Measurements from ENCODE around the gene SLC17A5. TPM values are rescaled to one million over a fixed set of nuclear protein-coding genes. Genes with fewer than 3 reads are reported as not detected.
"Not testable (repeated sequence)": the region's sequence is repeated elsewhere in the genome, so short reads cannot be mapped to it uniquely, and the experiment has no call there.

The SLC17A5 gene
- total RNA-seq, 2 donors from 2014 or later = 6.6 to 9.2 TPM

DNA sequence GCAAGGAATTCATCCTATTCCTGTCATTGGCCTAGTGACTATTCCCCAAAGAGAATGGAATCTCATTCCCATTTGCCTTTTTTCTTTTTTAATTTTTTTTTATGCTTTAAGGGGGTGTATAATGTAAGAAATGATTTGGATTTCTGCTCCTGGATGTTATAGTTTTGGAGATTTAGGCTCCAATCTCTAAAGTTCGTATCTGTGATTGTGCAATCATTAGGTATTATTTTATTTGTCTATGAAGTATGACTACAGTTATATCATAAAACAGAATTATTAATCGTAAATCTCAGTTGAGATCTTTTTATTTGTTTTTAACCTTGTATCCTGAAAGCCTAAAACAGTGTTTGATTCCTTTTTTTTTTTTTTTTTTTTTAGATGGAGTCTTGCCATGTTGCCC, 91.2 kb downstream of the SLC17A5 start:
- Mint-ChIP-seq H3K4me1 (peaks cover 3% of the 10 kb centered on the region), H3K36me3 (ENCODE audit: low read depth) (no peaks in the 10 kb centered on the region), H3K27ac (no peak overlapping the region), H3K27me3 (no peaks in the 10 kb centered on the region), H3K4me3 (no peak overlapping the region)
- ATAC-seq = no peak
- no peak for DNase-seq
- H3K9me3 ChIP-seq (ENCODE audit: control insufficient read depth, low read length, poor library complexity, severe bottlenecking) = no peaks in the 10 kb centered on the region

GRCh38 chr6:73560853-73561407, 92.9 kb downstream of the SLC17A5 start:
- H3K9me3 ChIP-seq (ENCODE audit: control insufficient read depth, low read length, poor library complexity, severe bottlenecking) = no peaks in the 10 kb centered on the region
- peaks cover 3% of the 10 kb centered on the region for H3K4me1 Mint-ChIP-seq
- no peaks in the 10 kb centered on the region for H3K27me3 Mint-ChIP-seq
- H3K36me3 Mint-ChIP-seq (ENCODE audit: low read depth) = no peaks in the 10 kb centered on the region
- ATAC-seq (no peak), DNase-seq (no peak)
- H3K27ac Mint-ChIP-seq = no peak overlapping the region
- no peak overlapping the region for H3K4me3 Mint-ChIP-seq

DNA sequence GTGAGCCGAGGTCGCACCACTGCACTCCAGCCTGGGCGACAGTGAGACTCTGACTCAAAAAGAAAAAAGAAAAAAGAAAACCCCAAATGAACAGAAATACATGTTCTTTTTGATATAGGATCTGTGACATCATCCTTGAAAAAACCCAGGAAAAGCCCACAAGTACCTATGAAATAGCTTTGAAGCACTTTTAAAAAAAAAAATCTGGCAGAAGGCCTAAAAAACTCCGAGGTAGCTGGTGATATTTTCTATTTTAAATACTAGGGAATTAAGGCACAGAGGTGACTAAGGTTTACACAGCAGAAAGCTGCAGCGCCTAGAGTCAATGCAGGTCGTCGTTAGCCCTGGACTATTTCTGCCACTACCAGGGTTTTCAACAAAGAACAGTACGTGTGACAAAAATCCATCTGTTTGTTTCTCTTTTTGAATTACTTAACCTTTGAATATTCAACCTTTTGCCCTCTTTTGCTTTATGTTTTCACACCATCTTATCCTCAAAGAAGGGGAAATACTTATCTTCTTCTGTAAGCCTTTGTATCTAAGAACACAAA, 93.5 kb downstream of the SLC17A5 start:
- no peaks in the 10 kb centered on the region for H3K36me3 Mint-ChIP-seq (ENCODE audit: low read depth)
- no peaks in the 10 kb centered on the region for H3K27me3 Mint-ChIP-seq
- no peaks in the 10 kb centered on the region for H3K9me3 ChIP-seq (ENCODE audit: control insufficient read depth, low read length, poor library complexity, severe bottlenecking)
- ATAC-seq (no peak), DNase-seq (no peak)
- H3K4me3 Mint-ChIP-seq = no peak overlapping the region
- peaks cover 3% of the 10 kb centered on the region for H3K4me1 Mint-ChIP-seq
- H3K27ac Mint-ChIP-seq = no peak overlapping the region

DNA sequence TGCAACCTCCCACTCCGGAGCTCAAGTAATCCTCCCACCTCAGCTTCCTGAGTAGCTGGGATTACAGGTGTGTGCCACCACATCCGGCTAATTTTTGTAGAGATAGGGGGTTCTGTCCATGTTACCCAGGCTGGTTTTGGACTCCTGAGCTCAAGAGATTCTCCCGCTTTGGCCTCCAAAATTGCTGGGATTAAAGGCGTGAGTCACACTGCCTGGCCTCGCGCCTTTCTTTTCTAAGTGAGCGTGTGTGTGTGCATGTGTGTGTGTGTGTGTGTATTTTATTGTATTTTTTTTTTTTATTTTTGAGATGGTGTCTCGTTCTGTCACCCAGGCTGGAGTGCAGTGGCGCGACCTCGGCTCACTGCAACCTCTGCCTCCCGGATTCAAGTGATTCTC, 94.4 kb downstream of the SLC17A5 start:
- not testable (repeated sequence) for H3K36me3 Mint-ChIP-seq (ENCODE audit: low read depth); H3K27ac Mint-ChIP-seq

GRCh38 chr6:73558624-73559398, 95.0 kb downstream of the SLC17A5 start:
- Mint-ChIP-seq H3K36me3 (ENCODE audit: low read depth) (no peaks in the 10 kb centered on the region), H3K4me3 (no peak overlapping the region), H3K4me1 (peaks cover 3% of the 10 kb centered on the region), H3K27ac (no peak overlapping the region), H3K27me3 (no peaks in the 10 kb centered on the region)
- no peak for ATAC-seq
- H3K9me3 ChIP-seq (ENCODE audit: control insufficient read depth, low read length, poor library complexity, severe bottlenecking) = no peaks in the 10 kb centered on the region
- no peak for DNase-seq

More for the DNA sequence above, 94.4 kb downstream of the SLC17A5 start:
- H3K4me1 Mint-ChIP-seq; ATAC-seq; H3K27me3 Mint-ChIP-seq; H3K4me3 Mint-ChIP-seq; H3K9me3 ChIP-seq (ENCODE audit: control insufficient read depth, low read length, poor library complexity, severe bottlenecking); DNase-seq: not testable (repeated sequence)

DNA sequence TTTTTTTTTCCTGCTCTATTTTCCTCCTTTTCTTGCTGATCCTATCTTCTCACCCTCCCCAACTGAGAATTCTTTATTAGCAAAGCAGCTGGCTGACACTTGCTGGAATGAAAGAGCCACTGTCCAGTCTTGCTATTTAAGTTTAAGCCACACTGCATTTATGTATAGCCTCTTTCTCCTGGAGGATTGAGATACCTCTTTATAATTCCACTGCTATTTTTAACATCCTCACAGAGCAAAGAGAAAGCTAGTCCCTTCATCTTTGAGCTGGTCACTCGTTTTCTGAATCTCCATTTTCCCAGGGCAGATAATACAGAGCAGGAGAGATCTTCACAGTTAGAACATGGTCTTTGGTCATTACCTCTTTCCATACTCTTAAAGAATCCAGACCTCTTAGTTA, 97.0 kb downstream of the SLC17A5 start:
- no peak for ATAC-seq
- no peak for DNase-seq
- no peaks in the 10 kb centered on the region for H3K36me3 Mint-ChIP-seq (ENCODE audit: low read depth)
- H3K9me3 ChIP-seq (ENCODE audit: control insufficient read depth, low read length, poor library complexity, severe bottlenecking) = no peaks in the 10 kb centered on the region
- H3K4me3 Mint-ChIP-seq = no peak overlapping the region
- H3K27me3 Mint-ChIP-seq = no peaks in the 10 kb centered on the region
- peak overlapping the region; percentile 39 for H3K27ac Mint-ChIP-seq
- H3K4me1 Mint-ChIP-seq = peaks cover 3% of the 10 kb centered on the region

DNA sequence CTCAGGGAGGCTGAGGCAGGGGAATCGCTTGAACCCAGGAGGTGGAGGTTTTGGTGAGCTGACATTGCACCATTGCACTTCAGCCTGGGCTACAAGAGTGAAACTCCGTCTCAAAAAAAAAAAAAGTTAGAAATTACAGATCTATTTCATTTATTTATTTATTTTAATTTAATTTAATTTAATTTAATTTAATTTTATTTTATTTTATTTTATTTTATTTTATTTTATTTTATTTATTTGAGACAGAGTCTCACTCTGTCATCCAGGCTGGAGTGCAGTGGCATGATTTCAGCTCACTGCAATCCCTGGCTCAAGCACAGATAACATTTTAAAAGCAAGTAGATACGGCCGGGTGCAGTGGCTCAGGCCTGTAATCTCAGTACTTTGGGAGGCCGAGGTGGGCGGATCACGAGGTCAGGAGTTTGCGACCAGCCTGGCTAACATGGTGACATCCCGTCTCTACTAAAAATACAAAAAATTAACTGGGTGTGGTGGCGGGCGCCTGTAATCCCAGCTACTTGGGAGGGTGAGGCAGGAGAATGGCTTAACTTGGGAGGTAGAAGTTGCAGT, 98.3 kb downstream of the SLC17A5 start:
- H3K27me3 Mint-ChIP-seq; H3K9me3 ChIP-seq (ENCODE audit: control insufficient read depth, low read length, poor library complexity, severe bottlenecking); H3K4me3 Mint-ChIP-seq; H3K4me1 Mint-ChIP-seq; DNase-seq; H3K27ac Mint-ChIP-seq; H3K36me3 Mint-ChIP-seq (ENCODE audit: low read depth); ATAC-seq: not testable (repeated sequence)

DNA sequence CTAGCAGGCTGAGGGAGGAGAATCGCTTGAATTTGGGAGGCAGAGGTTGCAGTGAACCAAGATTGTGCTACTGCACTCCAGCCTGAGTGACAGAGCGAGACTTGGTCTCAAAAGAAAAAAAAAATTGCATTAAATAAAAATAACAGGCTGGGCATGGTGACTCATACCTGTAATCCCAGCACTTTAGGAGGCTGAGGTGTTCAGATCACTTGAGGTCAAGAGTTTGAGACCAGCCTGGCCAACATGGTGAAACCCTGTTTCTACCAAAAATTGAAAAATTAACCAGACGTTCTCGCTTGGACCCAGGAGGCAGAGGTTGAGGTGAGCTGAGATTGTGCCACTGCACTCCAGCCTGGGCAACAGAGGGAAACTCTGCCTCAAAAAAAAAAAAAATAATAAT, 102.7 kb downstream of the SLC17A5 start:
- not testable (repeated sequence) for ATAC-seq; DNase-seq; H3K4me1 Mint-ChIP-seq; H3K9me3 ChIP-seq (ENCODE audit: control insufficient read depth, low read length, poor library complexity, severe bottlenecking); H3K27me3 Mint-ChIP-seq; H3K27ac Mint-ChIP-seq; H3K4me3 Mint-ChIP-seq; H3K36me3 Mint-ChIP-seq (ENCODE audit: low read depth)

DNA sequence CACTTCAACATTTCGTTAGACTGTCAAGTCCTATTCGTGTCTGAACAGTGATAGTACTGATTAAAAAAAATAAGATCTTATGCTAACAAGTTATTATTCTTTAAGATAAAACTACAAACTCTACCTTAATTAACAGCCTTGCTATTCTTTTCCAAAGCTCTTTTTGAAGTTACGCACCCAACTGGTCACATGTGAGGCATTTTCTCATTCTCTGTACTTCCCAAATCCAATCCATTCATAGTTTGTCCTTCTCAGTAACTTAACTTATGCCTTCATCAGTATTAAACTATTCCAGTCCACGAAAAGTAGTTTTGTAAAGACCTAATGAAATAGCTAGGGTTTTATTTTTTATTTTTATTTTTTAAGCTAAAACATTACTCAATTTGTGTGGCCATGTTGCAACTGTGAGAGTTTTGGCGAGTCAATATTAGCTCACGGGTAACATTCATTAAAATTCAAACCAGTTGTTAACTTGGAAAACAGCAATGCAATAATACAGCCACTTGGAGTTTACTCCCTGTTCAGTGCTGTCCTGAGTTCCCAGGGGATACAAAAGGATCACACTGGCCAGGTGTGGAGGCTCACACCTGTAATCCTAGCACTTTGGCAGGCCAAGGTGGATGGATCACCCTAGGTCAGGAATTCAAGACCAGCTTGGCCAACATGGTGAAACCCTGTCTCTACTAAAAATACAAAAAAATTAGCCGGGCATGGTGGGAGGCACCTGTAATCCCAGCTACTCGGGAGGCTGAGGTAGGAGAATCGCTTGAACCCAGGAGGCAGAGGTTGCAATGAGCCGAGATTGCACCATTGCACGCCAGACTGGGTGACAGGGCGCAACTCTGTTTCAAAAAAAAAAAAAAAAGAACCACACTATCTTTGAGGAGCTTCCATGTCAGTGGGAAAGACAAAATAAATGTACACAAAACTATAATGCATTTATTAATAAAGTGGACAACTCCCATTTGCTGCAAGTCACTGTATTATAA, 105.0 kb downstream of the SLC17A5 start:
- H3K4me3 Mint-ChIP-seq = no peak overlapping the region
- no peaks in the 10 kb centered on the region for H3K27me3 Mint-ChIP-seq
- H3K4me1 Mint-ChIP-seq = peaks cover 2% of the 10 kb centered on the region
- no peak overlapping the region for H3K27ac Mint-ChIP-seq
- H3K36me3 Mint-ChIP-seq (ENCODE audit: low read depth) = no peaks in the 10 kb centered on the region
- DNase-seq (no peak), ATAC-seq (no peak)
- no peaks in the 10 kb centered on the region for H3K9me3 ChIP-seq (ENCODE audit: control insufficient read depth, low read length, poor library complexity, severe bottlenecking)

- Mint-ChIP-seq H3K27ac (no peak overlapping the region), H3K27me3 (no peaks in the 10 kb centered on the region)
These were observed 106.8 kb downstream of the SLC17A5 start for GRCh38 chr6:73547036-73547435.

More at GRCh38 chr6:73547036-73547435, 106.8 kb downstream of the SLC17A5 start:
- Mint-ChIP-seq H3K36me3 (ENCODE audit: low read depth) (no peaks in the 10 kb centered on the region), H3K4me1 (peaks cover 2% of the 10 kb centered on the region), H3K4me3 (no peak overlapping the region)
- no peak for DNase-seq
- ATAC-seq = no peak
- no peaks in the 10 kb centered on the region for H3K9me3 ChIP-seq (ENCODE audit: control insufficient read depth, low read length, poor library complexity, severe bottlenecking)
